HG03520 (cell line): ENCODE results near the gene CEP89.
"Not testable (repeated sequence)": the region's sequence is repeated elsewhere in the genome, so short reads cannot be mapped to it uniquely, and the experiment has no call there.

Experiments used
- ATAC-seq: cut with Tn5 transposase; IDR thresholded peaks from one replicate; pipeline ENCODE4 v1.9.1; 2021; ENCODE audit warnings: mild to moderate bottlenecking, moderate library complexity; ENCODE audit not compliant: unreplicated experiment

CEP89 gene

GRCh38 chr19:32969549-32969948, 2.2 kb downstream of the CEP89 start:
- no peak for ATAC-seq

DNA sequence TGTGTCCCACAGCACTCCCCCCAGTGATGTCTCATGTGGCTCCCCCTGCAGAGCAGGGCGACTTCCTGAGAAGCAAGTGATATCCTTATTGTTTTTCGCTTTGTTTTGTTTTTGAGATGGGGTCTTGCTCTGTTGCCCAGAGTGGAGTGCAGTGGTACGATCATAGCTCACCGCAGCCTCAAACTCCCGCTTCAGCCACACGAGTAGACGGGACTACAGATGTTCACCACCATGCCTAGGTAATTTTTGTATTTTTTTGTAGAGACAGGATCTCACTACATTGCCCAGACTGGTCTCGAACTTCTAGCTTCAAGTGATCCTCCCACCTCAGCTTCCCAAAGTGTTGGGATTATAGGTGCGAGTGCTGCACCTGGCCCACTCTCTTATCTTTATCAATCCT, 5.0 kb downstream of the CEP89 start:
- no peak for ATAC-seq

- no peak for ATAC-seq
Observed at GRCh38 chr19:32945260-32945659, 26.5 kb downstream of the CEP89 start.

GRCh38 chr19:32941273-32941672, 30.5 kb downstream of the CEP89 start:
- ATAC-seq = not testable (repeated sequence)

DNA sequence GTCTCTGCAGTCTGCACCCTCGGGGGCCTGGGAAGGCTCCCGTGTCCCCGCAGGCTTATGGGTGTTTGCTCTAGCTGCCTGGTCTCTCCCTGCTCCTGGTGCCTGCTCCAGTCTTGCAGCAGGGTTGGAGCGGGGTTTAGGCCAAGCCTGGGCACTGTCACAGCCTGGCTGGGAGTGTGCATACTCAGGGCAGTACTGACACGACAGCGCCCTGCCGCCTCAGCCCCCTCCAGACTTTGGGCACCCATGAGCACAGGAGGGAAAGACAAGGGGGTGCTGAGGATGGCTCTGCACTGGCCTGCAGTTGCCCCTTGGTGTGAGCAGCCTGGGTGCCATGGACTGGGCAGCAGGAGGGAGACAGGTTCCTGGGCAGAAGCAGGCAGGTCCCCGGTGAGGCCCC, 35.7 kb downstream of the CEP89 start:
- no peak for ATAC-seq

GRCh38 chr19:32935629-32936028, 36.1 kb downstream of the CEP89 start:
- no peak for ATAC-seq

DNA sequence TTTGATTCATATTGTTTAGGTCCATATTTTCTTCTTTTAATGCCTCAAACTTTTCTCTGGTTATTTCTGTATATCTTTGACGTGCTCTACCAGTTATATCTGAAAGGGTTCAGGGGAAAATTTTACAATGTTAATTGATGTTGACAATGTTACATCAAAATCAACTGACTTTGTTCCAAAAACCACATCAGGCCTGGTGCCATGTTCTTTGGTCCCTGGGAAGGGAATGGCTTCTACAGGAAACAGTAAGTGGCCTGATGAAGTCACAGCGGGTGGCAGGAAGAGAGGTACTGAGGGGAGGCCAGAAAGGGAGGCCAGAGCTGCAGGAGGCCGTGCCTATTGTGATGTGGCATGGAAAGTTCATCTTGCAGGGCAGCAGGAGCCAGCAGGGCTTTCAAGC, 38.2 kb downstream of the CEP89 start:
- no peak for ATAC-seq

DNA sequence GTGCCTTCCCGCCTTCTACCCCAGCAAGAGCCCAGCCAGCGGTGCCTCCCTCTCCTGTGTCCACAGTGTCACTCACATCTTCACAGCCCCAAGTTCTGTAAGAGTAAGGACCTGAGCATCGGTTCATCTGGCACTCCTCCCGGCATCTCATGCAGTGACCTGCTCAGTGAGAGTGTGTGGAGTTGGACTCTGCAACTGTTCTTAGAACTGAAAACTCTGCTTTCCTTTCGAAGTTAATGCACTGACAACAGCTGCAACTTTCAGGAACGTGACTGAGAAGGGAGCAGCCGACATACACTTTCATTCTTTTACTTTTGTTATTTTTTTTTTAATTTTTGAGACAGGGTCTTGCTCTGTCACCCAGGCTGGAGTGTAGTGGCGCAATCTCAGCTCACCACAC, 41.2 kb downstream of the CEP89 start:
- no peak for ATAC-seq

DNA sequence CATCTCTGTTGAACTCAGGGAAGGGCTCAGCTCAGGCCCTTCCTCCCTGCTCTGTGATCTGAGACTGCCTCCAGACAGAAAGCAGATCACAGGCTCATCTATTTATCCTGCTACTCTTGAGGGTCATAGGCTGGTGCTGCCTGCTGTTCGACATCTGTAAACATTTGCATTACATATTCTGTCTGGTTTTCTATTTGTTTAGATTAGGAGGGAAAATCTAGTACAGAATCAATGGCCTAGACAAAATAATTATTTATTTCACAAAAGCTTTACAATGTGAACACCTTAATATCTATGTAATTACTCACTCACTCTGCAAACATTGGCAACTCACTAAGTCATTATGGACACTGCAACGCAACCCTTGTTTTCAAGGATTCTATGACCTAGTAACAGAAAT, 43.0 kb downstream of the CEP89 start:
- no peak for ATAC-seq

GRCh38 chr19:32924200-32924599, 47.6 kb downstream of the CEP89 start:
- ATAC-seq = no peak

DNA sequence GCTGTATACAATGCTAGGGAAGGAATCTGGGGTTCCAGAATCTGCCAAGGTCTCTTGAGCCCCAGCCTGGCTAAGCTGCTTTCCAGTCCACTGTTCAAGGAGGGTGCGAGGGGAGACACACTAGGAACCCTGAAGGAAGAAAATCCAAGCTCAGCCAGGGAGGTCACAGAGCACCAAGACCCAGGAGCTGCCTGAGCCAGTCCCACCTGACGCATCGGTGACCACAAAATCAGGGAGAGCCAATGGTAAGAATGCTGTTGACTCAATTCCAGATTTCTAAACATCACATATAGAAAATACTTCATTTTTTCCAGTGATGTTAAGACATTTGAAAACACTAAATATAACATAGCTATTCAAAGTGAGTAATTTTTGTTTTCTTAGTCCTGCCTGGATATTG, 50.1 kb downstream of the CEP89 start:
- ATAC-seq = no peak

GRCh38 chr19:32919365-32919764, 52.4 kb downstream of the CEP89 start:
- ATAC-seq = no peak

DNA sequence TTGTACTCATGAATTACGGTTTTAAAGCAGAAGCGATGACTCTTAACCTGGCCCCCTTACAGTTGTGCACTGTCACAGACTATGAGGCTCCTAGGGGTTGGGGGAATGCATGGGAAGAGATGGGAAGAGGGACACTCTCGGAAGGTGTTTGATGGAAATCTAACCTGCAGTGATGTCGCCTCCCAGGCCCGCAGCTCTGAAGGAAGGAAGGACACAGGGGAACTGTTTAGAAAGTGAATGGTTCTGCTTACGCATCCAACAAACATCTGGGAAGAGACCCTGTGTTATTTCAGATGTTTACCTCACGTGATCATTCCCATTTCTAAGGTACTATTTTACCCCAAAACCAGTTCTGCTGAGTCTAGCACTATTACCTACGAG, 54.2 kb downstream of the CEP89 start:
- ATAC-seq = no peak

DNA sequence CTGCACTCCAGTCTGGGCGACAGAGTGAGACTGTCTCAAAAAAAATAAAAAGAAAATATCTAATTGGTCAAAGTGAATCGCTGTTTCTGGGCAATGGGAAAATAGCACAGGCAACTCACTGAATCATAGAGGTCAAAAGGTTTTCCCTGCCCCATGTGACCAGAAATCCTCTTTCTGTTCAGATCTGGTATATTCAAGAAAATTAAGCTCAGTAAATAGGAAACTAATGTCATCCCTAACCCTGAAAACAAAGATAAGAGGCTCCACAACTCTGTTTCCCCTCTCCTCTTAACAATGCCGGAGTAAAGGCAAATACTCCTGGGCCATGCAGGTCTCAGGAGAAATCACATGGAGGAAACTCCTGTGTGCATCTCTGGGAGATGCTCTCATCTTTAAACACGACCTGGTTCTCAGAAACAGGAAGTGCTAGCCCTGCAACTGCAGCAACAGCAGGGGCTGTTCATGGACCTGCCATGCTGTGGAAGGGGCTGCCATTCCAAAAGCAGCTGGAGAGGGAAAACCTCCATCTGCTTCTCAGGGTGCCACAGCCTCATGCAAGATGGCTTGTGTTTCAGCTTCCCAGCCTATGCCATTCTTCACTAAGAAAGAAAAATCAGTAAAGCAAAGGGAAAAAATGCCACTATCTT, 54.7 kb downstream of the CEP89 start:
- ATAC-seq = no peak

DNA sequence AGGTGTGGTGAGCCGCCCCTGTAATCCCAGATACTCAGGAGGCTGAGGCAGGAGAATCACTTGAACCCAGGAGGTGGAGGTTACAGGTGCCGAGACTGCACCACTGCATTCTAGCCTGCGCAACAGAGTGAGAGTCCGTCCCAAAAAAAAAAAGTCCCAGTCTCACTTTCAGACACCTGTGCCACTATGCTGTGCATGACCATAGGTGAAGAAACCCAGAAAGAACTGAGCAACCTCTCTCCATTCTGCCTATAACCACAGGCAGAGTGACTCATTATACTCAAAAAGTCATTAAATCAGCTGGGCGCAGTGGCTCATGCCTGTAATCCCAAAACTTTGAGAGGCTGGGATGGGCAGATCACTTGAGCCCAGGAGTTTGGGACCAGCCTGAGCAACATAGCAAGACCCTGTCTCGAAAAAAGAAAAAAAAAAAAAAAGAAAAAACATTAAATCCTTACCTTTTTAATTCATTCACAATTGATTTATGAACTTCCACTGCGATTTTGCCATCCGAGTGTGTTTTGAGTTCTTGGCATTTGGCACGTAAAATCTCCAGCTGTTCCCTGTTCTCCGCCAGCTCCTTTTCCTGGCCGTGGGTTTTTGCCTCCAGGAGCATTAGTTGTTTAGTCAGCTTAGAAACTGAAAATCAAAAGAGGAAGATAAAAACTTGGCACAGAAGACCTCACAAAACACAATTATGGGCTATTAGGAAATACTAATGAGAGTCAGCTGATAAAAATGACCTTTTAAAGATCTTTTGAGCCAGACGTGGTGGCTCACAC, 56.7 kb downstream of the CEP89 start:
- no peak for ATAC-seq

DNA sequence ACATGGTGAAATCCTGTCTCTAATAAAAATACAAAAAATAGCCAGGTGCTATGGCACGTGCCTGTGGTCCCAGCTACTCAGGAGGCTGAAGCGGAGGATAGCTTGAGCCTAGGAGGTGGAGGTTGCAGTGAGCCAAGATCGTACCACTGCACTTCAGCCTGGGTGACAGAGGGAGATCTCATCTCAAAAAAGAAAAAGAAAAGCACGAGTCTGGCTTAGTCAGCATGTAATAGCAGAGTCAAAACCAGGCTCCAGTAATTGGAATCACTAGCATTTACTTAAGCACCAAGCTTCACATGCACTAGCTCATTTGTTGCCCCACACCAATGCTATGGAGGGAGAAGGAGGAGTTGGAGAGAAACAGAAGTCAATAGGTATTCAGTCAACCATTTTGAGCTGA, 60.3 kb downstream of the CEP89 start:
- ATAC-seq = no peak

DNA sequence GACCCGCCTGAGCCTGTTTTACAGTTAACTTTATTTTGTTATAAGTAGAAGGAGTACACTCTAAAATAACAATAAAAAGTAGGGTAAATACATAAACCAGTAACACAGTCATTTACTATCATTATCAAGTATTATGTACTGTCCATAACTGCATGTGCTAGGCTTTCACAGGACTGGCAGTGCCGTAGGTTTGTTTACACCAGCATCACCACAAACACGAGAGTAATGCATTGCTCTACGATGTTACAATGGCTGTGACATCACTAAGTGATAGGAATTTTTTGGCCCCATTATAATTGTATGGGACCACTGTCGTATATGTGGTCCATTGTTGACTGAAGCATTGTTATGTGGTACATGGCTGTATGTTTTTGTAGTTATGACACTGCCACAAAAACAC, 60.9 kb downstream of the CEP89 start:
- no peak for ATAC-seq

DNA sequence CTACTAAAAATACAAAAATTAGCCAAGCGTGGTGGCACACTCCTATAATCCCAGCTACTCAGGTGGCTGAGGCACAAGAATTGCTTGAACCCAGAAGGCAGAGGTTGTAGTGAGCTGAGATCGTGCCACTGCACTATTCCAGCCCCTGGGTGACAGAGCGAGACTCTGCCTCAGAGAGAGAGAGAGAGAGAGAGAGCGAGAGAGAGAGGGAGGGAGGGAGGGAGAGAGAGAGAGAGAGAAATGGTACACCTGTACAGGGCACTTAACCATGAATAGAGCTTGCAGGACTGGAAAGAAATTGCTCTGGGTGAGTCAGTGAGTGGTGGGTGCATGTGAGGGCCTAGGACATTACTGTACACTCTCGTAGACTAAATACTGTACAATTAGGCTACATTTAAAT, 61.7 kb downstream of the CEP89 start:
- no peak for ATAC-seq

DNA sequence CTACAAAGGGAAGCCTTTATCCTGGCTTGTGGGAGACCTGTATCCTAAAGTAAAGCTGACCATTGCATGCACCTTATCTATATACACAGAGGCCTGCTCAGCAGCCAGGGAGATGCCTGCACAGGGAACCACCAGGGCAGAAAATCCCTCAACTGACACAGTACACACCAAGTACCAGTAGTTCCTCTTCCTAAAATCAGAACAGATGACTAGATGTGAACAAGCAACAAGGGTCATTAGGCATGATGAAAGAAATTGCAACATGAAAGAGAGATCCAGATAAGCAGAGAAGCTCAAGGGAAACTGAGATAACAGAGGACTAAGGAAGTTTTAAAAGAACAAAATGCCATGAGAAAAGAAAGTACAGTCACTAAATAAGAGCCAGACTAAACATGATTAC, 62.5 kb downstream of the CEP89 start:
- ATAC-seq = no peak

DNA sequence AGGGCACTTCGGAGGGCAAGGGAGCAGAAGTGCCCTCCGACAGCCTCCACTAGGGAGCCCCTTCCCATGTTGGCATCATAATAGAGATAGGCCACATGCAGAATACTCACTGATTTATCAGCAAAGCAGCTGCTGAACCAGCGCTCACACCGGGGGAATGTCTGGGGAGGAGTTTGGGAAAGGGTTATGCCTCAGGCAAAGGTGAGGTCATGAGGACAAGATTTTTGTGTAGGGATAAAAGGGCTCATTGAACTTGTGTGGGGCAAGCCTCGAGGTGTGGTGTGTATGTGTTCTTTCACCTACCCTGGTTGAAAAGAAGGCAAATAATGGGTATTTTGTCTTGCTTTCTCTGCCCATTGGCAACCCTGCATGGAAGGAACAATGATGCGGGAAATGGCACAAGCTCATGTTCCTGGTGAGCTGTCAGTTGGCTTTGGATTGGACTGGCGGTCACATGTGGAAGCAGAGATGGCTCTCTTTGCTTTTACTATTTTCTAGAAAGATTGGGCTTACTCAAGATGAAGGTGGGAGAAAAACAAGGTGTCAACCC, 63.0 kb downstream of the CEP89 start:
- ATAC-seq = no peak

- no peak for ATAC-seq
Observed at GRCh38 chr19:32902448-32902847, 69.3 kb downstream of the CEP89 start.

DNA sequence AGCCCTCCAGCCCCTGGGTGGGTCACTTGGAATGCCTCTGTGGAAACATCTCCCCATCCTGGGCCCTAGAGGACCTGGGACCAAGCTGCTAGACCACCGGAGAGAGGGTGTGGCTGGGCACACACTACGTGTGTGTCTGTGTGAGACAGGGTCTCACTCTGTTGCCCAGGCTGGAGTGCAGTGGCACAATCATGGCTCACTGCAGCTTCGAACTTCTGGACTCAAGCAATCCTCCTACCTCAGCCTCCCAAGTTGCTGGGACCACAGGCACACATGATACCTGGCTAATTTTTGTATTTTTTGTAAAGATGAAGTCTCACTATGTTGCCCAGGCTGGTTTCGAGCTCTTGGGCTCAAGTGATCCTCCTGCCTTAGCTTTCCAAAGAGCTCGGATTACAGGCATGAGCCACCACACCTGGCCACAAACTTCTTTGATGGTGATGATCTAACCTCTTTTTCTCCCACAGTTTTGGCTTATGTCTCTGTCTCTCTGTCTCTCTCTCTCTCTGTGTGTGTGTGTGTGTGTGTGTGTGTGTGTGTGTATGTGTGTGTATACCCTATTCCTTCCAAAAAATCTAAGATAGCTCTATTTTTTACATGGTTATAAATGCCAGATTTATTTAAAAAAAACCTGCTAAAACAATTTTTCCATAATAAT, 70.1 kb downstream of the CEP89 start:
- ATAC-seq = no peak
